Stimulated activated naive CD4-positive, alpha-beta T cell (primary cell): ENCODE results near the gene RALB.

ENCODE experiments used
- DNase-seq, 6 experiments: peaks; one replicate each; lab custom pipeline; 2025; lab: John Stamatoyannopoulos, UW

Gene RALB

GRCh38 chr2:120262761-120263428, 10.2 kb downstream of the RALB start:
- DNase-seq, result no peak

GRCh38 chr2:120265006-120265405, 12.4 kb downstream of the RALB start:
- no peak for DNase-seq

GRCh38 chr2:120267348-120267747, 14.7 kb downstream of the RALB start:
- no peak for DNase-seq

- DNase-seq, result no peak
Measured at GRCh38 chr2:120269076-120269744, 16.6 kb downstream of the RALB start.

- no peak for DNase-seq
Measured at GRCh38 chr2:120269816-120270215, 17.2 kb downstream of the RALB start.

GRCh38 chr2:120271711-120272379, 19.2 kb downstream of the RALB start:
- DNase-seq, result no peak

- no peak for DNase-seq
Measured at GRCh38 chr2:120272763-120273481, 20.3 kb downstream of the RALB start.

- no peak for DNase-seq
Measured at GRCh38 chr2:120275617-120276400, 23.2 kb downstream of the RALB start.

GRCh38 chr2:120277505-120278205, 25.0 kb downstream of the RALB start:
- DNase-seq, result no peak

- DNase-seq, result no peak
Measured at GRCh38 chr2:120278901-120279300, 26.2 kb downstream of the RALB start.

- no peak for DNase-seq
Measured at GRCh38 chr2:120279708-120280107, 27.1 kb downstream of the RALB start.

GRCh38 chr2:120283649-120284048, 31.0 kb downstream of the RALB start:
- no peak for DNase-seq

- DNase-seq, result no peak
Measured at GRCh38 chr2:120285056-120285455, 32.4 kb downstream of the RALB start.

GRCh38 chr2:120287183-120288015, 34.7 kb downstream of the RALB start:
- DNase-seq, result no peak

- DNase-seq, result no peak
Measured at GRCh38 chr2:120288016-120288373, 35.3 kb downstream of the RALB start.

GRCh38 chr2:120289221-120289906, 36.7 kb downstream of the RALB start:
- no peak for DNase-seq

- DNase-seq, result no peak
Measured at GRCh38 chr2:120290737-120291136, 38.1 kb downstream of the RALB start.

GRCh38 chr2:120291401-120292311, 39.0 kb downstream of the RALB start:
- no peak for DNase-seq
